Left ventricle myocardium superior (tissue), 1 donor: ENCODE data around the gene COL5A3. TPM values are rescaled to one million over a fixed set of nuclear protein-coding genes. Genes with fewer than 3 reads are reported as not detected.
"Not testable (repeated sequence)": the region's sequence is repeated elsewhere in the genome, so short reads cannot be mapped to it uniquely, and the experiment has no call there.

ENCODE experiments used
- ATAC-seq: fragments of 200-7000 bp; cut with Tn5 transposase; one replicate; pipeline ENCODE4 v1.9.1; 2020; ENCODE audit warnings: mild to moderate bottlenecking, moderate library complexity
- DNase-seq: peaks from one replicate; pipeline ENCODE4 v3.0.0-alpha.2; 2020
- intact Hi-C: fragments of 100-400 bp; cut with micrococcal nuclease; formaldehyde crosslinking; loops from one replicate; pipeline ENCODE4 v1.11.0; 2022
- total RNA-seq: library from RNA; stranded (reverse); fragmentation: NEBNext Ultra II Directional; extraction: Animal tissue kit (Norgen Biotek cat#: 25700); gene quantifications from one replicate; pipeline ENCODE4 v1.2.1, GENCODE V29; 2021
- donor health status: DM: no; HTN: yes; CAD: no; lungs with severe emphysema.

The COL5A3 gene
- total RNA-seq, 1 donor from 2014 or later, result 9.6 TPM

DNA sequence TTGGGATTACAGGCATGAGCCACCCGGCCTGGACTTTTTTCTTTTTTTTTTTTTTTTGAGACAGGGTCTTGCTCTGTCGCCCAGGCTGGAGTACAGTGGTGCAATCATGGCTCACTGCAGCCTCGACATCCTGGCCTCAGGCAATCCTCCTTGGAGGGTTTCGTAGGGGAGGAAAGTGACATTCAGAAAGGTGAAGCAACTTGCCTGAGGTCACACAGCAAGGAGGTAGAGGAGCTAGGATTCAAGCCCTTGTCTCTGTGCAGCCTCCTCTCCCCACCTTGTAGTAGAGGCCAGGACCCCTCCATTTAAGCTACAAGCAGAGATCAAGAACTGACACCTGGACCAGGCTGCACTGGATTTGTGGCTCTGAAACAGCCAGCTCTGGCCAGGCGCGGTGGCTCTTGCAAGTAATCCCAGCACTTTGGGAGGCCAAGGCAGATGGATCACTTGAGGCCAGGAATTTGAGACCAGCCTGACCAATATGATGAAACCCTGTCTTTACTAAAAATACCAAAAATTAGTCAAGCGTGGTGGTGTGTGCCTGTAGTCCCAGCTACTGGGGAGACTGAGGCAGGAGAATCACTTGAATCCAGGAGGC is 63.7 kb downstream of the COL5A3 start:
- not testable (repeated sequence) for ATAC-seq, DNase-seq

DNA sequence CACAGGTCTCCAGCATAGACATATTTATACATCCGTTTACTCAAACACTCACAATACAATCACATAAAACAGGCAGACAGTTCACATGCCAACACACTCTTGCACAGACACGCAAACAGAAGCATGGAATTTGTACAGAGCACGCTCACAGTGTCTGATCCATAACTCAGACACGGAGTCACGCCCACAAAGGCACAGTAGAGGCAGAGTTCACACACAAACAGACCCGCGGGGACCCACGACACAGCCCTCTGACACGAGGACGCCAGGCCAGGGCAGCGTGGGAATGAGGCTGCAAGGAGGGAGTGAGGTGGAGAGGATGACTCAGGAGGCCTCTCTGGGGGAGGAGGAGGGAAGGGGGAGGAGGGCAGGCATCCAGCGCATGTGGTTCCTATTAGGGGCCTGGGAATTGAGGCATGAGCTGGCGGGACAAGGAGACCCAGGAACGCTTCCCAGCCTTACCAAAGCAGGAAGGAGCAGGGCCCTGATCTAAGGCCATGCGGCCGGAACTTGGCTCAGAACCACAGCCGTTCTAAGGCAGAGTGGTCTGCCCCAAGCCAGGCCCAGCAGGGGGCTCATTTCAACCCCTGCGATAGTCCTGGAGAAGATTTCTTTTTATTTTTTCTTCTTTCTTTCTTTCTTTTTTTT is 64.9 kb downstream of the COL5A3 start:
- ATAC-seq, result peak; percentile 97
- peak; percentile 90 for DNase-seq
- intact Hi-C loops, result no loop called here

More for the DNA sequence above, 63.7 kb downstream of the COL5A3 start:
- intact Hi-C loops, result not testable (repeated sequence)

DNA sequence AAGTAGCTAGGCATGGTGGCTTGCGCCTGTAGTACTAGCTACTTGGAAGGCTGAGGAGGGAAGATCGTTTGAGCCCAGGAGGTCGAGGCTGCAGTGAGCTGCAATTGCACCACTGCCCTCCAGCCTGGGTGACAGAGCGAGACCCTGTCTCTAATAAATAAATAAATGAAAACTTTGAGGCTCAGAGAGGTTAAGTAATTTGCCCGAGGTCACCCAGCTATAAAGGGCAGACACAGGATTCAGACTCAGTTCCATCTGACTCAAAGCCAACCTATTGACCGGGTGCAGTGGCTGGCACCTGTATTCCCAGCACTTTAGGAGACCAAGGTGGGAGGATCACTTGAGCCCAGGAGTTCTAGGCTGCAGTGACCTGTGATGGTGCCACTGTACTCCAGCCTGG is 66.6 kb downstream of the COL5A3 start:
- intact Hi-C loops, result no loop called here
- no peak for DNase-seq
- no peak for ATAC-seq

DNA sequence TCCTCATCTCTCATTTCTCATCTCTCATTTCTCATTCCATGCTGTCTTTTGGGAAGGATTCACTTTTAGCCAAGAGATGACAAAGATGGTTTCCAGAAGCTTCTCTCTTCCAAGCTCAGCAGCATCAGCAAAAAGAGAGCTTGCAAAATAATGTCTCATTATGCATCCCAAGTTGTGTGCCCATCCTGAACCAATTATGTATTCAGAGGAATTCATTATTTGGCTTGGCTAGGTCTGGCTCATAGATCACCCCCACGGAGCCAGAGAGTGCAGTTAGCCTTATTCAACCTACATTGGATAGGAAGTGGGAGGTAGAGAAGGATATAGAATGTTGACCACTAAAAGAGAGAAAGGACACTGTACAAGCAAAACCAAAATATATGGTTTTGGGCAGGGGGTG is 68.6 kb downstream of the COL5A3 start:
- intact Hi-C loops, result no loop called here
- no peak for DNase-seq
- ATAC-seq, result no peak

DNA sequence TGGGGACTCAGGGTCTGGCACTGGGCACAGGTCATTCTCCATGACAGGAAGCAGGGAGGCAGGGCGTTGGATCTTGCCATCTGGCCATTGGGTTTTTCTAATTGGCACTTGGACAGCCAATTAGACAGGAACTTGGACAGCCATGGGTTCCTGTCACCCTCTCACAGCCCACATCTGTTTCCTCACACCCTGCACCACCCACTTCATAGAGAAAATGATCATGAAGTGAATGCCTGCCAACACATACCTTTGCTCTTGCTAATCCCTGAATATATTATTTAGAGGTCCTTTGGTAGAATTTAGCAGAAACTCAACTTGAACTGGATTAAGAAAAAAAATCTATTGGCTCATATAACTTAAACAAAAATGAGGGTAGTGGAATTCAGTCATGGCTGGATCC is 69.1 kb downstream of the COL5A3 start:
- ATAC-seq (no peak), DNase-seq (no peak)
- intact Hi-C loops, result no loop called here

DNA sequence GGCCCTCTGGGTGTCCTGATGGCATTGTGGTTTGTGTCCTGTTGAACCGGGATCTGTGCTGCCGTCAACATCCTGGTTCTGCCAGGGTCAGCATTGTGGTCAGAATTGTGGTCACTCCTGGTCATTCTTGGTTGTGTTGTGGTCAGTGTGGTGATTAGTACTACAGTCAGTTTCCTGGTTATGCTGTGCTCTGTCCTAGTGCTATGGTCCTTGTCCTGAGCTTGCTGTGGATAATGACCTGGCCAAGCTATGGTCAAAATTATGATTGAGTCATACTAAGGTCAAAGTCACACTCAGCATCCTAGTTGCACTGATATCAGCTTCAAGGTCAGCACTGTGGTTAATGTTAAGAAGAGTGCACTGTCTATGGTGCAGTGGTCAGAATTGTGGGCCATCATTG is 69.5 kb downstream of the COL5A3 start:
- intact Hi-C loops, result no loop called here
- DNase-seq (no peak), ATAC-seq (no peak)

DNA sequence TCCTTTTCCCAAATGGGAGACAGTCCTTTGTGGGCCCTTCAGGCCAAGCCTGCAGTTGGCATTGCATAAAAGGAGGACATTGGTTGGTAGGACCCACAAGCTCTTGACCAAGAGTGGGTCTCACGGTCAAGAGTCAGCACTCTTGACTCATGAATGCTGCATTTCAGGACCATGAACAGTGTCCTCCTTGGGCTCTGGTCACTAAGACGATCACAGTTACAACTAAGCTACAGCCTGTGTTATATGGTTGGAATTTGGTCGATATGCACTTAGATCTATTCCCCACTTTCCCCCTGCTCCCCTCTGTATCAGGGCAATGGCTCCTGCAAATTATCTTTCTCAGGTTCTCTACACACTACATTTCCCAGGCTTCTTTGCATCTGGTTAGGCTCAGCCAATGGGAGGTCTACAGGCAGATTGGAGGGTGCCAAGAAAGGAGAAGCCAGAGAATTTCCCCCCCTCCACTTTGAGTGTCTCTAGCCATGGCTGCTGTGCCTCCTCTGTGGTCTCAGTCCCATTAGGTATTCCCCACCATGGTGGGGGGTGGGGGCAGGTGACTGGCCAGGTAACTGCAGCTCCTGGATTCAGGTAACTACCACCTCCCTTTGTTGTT is 70.9 kb downstream of the COL5A3 start:
- intact Hi-C loops, result no loop called here
- ATAC-seq, result no peak
- no peak for DNase-seq

DNA sequence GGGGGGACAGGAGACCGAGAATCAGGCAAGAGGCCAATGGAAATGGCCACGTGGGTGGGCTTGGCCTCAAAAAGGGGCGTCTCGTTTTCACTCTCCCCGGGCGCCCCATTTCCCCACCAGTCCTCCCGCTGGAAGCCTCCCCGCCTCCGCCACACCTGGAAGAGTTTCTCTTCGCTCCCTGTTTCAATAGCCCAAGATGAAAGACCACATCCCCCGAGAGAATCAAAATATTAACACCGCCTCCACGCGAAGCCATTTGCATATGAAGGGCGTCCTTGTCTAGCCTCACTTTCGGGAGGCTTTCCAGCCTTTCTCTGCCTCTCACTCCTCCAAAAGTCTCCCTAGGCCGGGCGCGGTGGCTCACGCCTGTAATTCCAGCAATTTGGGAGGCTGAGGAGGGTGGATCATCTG is 73.3 kb downstream of the COL5A3 start:
- intact Hi-C loops, result no loop called here
- ATAC-seq, result no peak
- DNase-seq, result no peak

DNA sequence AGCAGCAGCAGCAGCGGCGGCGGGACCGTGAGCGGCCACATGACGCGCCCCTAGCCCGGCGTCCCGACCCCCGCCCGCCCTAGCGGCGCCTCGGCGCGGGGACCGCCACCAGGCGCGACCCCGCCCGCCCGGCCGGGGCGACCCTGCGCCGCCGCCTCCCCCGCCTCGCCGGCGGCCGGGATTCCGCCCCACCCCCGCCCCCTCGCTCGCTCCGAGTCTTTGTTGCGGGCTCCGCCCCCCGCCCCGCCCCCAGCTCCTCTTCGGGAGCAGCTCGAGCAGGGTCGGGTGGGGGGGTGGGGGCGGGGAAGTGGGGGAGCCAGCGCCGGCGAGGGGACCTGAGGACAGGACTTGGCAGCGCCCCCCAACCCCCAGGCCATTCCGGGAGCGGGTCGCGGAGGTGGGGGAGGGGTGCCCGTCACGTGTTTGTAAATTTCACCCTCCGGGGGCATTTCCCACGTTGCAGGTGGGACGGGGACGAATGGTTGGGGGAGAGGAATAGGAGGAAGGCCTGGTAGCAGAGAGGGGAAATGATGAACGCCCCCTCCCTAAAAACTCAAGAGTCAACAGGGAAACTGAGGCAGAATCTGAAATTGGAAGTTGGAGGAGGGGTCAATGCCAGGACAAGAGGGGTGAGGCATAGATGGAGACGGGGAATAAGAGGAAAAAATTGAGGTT is 73.8 kb downstream of the COL5A3 start, which contains the start of gene OLFM2:
Gene OLFM2, minus strand, starts transcription at position 190 of the 675 bp plus-strand sequence. Its CDS starts 149 bp downstream, at position 41.
- intact Hi-C loops, result no loop called here
- ATAC-seq (no peak), DNase-seq (peak; percentile 58)

DNA sequence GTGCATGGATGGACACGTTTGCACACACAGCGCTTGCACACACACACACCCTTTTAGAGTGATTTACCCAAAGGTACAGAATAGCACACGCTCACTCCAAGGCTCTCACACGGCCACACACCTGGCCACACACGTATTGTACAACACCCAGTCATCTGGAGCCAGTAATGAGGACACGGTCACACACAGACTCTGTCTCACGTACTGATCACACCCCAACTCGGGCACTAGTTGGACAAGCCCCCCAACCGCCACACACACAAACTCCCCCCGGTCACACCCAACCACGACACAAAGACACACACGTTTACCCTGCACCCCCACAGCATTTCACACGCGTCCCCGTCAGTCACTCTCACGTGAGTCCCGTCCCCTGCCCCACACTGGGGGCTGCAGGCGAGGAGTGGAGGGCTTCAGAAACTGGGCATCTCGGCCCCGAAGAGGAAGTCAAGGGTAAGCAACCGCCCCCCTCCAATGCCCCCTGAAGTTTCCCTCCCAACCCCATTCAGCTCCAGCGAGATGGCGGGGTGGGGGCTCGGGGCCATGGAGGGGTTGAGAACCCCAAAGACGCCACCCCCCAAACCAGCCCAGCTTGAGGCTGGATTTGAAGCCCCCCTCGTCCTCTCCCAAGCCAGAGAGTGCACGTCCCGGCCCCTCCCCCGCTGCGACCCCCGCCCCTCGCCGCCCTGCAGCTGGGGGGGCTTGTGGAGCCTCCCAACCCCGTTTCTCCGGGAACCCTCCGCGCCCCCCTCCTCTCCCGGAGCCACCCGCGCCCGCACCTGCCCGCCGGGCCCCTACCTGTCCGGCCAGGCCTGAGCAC is 74.6 kb downstream of the COL5A3 start:
- intact Hi-C loops, result no loop called here
- no peak for ATAC-seq
- no peak for DNase-seq

DNA sequence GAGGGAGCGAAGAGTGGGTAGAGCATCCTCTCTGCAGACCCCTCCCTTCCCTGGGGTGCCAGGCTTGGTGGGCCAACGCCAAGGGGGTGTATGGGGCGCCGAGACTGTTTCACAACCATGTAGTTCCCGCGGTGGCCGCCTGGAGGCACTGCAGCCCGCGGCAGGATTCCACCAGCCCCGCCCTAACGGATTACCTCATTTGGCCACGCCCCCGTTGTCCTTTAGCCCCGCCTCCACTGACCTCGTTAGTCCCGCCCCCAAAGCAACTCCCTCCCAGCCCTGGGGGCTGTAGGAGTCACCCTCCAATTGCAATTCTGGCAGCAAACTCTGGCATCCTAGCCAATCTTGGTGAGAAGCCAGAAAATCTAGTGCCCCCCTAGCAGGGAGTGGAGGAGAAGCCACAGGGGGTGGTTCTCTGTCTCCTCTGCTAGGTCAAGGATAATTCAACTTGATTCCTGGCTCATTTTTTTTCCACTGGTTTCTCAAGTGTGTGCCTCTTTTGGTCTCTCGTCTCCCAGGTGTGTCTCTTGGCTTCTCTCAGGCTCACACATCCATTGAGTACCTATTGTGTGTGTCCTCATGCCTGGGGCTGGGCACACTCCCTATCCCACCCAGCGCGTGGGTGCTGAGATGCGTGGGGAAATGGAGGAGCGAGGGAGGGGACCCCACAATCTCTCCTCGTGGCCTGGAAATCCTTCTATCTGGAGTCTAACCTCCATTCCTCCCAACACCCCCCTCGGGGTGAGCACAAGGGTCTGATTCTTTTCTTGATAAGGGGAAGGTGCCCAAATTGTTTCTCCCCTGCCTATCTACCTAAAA is 76.0 kb downstream of the COL5A3 start:
- DNase-seq, result peak; percentile 75
- intact Hi-C loops, result loop anchor here (5.0 kb wide), 1 partner anchor 93 kb away; no protein-coding TSS in a partner anchor
- ATAC-seq, result peak; percentile 82

DNA sequence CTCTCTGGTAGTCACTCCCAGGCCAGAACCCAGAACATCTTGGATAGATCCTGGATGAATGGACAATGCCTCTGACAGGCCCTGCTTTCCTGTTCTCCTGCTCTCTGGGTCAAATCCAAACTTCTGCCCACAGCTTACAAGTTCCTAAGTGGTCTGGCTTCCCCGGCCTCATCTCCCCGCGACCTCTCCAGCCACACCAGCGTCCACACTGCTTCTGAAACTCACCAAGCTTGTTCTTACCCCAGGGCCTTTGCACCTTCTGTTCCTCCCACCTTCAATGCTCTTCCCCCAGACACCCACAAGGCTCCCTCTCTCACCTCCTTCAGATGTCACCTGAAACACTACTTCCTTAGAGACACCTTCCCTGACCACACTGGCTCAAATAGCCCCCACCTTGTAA is 77.5 kb downstream of the COL5A3 start:
- intact Hi-C loops, result loop anchor here (5.0 kb wide), 1 partner anchor 94 kb away; no protein-coding TSS in a partner anchor
- DNase-seq, result no peak
- ATAC-seq, result no peak

DNA sequence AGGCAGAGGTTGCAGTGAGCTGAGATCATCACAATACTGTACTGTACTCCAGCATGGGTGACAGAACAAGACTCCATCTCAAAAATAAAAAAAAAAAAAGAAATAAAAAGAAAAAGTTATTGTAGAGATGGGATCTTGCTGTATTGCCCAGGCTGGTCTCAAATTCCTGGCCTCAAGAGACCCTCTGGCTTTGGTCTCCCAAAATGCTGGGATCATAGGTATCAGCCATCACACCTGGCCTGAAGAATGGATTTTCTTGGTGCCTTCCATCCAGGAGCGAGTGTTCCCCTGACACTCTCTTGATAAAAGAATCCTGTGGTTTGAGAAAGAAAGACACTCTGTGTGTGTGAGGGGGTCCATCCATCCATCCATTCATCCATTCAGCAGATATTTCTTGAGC is 78.7 kb downstream of the COL5A3 start:
- intact Hi-C loops, result loop anchor here (5.0 kb wide), 1 partner anchor 96 kb away; no protein-coding TSS in a partner anchor
- ATAC-seq (no peak), DNase-seq (no peak)

DNA sequence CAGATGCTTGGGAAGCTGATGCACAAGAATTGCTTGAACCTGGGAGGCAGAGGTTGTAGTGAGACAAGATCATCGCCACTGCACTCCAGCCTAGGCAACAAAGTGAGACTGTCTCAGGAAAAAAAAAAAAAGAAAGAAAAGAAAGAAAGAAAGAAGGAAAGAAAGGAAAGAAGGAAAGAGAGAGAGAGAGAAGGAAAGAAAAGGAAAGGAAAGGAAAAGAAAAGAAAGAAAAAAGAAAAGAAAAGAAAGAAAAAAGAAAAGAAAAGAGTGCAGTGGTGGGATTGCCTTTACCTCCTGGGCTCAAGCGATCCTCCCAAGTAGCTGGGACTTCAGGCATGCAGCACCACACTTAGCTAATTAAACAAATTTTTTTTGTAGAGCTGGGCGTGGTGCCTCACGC is 86.9 kb downstream of the COL5A3 start:
- intact Hi-C loops, result no loop called here
- DNase-seq (no peak), ATAC-seq (no peak)

DNA sequence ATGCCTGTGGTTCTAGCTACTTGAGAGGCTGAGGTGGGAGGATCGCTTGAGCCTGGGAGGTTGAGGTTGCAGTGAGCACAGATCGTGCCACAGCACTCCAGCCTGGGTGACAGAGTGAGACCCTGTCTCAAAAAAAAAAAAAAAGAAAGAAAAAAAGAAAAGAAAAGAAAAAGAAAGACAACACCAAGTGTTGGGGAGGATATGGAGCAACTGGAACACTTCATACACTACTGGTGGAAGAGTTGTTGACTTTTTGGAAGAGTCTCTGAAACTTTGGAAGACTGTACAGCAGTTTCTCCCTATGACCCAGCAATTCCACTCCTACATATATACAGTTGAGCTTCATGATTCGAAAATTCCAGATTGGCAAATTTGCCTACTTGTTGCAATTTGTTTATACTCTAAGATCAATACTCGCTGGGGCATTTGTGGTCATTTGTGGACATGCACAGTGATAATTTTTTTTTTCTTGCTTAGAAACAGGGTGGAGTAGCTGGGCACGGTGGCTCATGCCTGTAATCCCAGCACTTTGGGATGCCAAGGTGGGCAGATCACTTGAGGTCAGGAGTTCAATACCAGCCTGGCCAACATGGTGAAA is 87.4 kb downstream of the COL5A3 start:
- DNase-seq, ATAC-seq, intact Hi-C loops: not testable (repeated sequence)

DNA sequence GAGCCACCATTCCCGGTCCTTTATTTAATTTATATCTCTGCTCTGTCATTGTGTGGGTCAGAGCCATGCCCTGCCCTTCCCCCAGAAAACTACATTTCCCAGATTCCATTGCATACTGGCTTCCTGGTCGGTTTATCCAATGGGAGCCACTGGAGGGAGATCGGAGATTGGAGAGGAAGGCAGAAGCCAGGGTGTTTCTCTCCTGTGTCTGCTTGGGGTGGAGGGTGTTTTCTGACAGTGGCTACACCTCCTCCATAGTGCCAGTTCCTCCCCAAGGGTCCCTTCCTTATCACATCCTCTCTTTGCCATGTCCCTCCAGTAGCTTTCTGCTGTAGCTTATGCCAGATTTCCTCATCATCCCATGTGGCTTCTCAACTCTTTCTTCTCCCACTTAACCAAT is 93.0 kb downstream of the COL5A3 start:
- intact Hi-C loops, result no loop called here
- ATAC-seq (peak; percentile 75), DNase-seq (no peak)

DNA sequence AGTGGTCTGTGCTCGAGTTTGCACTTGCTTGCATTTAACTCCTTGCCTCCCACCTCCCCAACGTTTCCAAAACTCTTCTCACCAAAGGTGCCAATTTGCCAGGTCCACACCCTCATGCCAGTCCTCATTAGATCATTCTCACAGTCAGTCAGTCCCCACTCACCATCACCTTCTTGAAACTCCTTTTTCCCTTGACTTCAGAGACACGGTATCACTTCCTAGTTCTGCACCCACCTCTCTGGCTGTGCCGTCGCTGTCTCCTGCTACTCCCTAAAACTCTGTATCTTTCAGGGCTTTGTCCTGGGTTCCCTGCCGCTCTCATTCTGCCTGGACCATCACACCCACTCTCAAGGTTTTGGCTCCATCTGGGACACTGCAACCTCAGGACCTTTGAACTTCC is 93.6 kb downstream of the COL5A3 start:
- ATAC-seq, result no peak
- no peak for DNase-seq
- intact Hi-C loops, result no loop called here
